SK-N-SH treated with all-trans-retinoic acid at 6 μM for 48 hours (cell line): ENCODE data around the gene CHST7.

ENCODE experiments used
- ARNTL ChIP-seq: fragments of 450-650 bp; formaldehyde crosslinking; IDR thresholded peaks from 2 replicates; pipeline ENCODE4 v1.5.0; 2020; ENCODE audit warnings: low read depth, mild to moderate bottlenecking, moderate library complexity, borderline replicate concordance
- PATZ1 ChIP-seq: fragments of 250-450 bp; sonication (Bioruptor Pico); IDR thresholded peaks from 2 replicates; pipeline ENCODE4 v1.8.0; 2020; ENCODE audit warnings: mild to moderate bottlenecking, moderate library complexity, borderline replicate concordance
- RARB ChIP-seq: fragments of 250-450 bp; sonication (Bioruptor Pico); IDR thresholded peaks from 2 replicates; pipeline ENCODE4 v1.8.0; 2021; ENCODE audit warnings: mild to moderate bottlenecking, moderate library complexity
- ZFP3 ChIP-seq: fragments of 250-450 bp; sonication (Bioruptor Pico); IDR thresholded peaks from 2 replicates; pipeline ENCODE4 v1.5.0; 2020; ENCODE audit warnings: mild to moderate bottlenecking, moderate library complexity
- ZFP30 ChIP-seq: fragments of 450-650 bp; formaldehyde crosslinking; IDR thresholded peaks from 2 replicates; pipeline ENCODE4 v1.5.0; 2022; ENCODE audit warnings: mild to moderate bottlenecking, moderate library complexity
- ZNF565 ChIP-seq: fragments of 450-650 bp; formaldehyde crosslinking; conservative IDR thresholded peaks from 2 replicates; pipeline ENCODE4 v1.5.0; 2020; ENCODE audit warnings: low read depth, mild to moderate bottlenecking, moderate library complexity
- ZNF8 ChIP-seq: fragments of 450-650 bp; formaldehyde crosslinking; IDR thresholded peaks from 2 replicates; pipeline ENCODE4 v1.5.0; 2020; ENCODE audit warnings: mild to moderate bottlenecking, moderate library complexity

- TF ChIP-seq ZNF565 (CRISPR knock-in tag): no peak
- no peak for TF ChIP-seq PATZ1 (CRISPR knock-in tag)
- TF ChIP-seq ZFP3 (CRISPR knock-in tag): no peak
- TF ChIP-seq RARB (CRISPR knock-in tag): no peak
- no peak for TF ChIP-seq ZFP30 (CRISPR knock-in tag)
- TF ChIP-seq ZNF8 (CRISPR knock-in tag): no peak
- no peak for TF ChIP-seq ARNTL
Measured at GRCh38 chrX:46571423-46572339, 1.9 kb upstream of the CHST7 start.
